Measurements from ENCODE around the gene DIP2B. TPM values are rescaled to one million over a fixed set of nuclear protein-coding genes. Genes with fewer than 3 reads are reported as not detected.

DIP2B gene
- total RNA-seq, 6 donors from 2014 or later = 26.1 to 54.5 (median 29.4) TPM

- no peak overlapping the region for H3K27ac ChIP-seq
- no peaks in the 10 kb centered on the region for H3K9me3 ChIP-seq
- DNase-seq (no peak), ATAC-seq (ENCODE audit: low FRiP score in 2 of 2) (no peak)
- no peak overlapping the region for H3K4me3 ChIP-seq
- TF ChIP-seq CTCF (IDR thresholded peaks at IDR 0.05) (no peak), EP300 (IDR thresholded peaks at IDR 0.05) (no peak), POLR2AphosphoS5 (IDR thresholded peaks at IDR 0.05) (no peak), POLR2A (IDR thresholded peaks at IDR 0.05) (no peak)
- peaks cover 0 to 4% (median 2%) of the 10 kb centered on the region in 4 donors for H3K36me3 ChIP-seq
- peaks cover 0 to 8% (median 0%) of the 10 kb centered on the region in 4 donors for H3K4me1 ChIP-seq
- 77 to 83% methylated on average over 5 of the region's 5 CpGs for WGBS, 2 donors
- H3K27me3 ChIP-seq = no peaks in the 10 kb centered on the region
These were observed 160.4 kb downstream of the DIP2B start for GRCh38 chr12:50665170-50665569.

- Histone ChIP-seq H3K9me3 (no peaks in the 10 kb centered on the region), H3K27ac (no peak overlapping the region), H3K27me3 (no peaks in the 10 kb centered on the region), H3K4me3 (no peak overlapping the region), H3K36me3 (peaks cover 0 to 4% (median under 1%) of the 10 kb centered on the region in 4 donors), H3K4me1 (peaks cover 0 to 7% (median 0%) of the 10 kb centered on the region in 4 donors)
- ATAC-seq (ENCODE audit: low FRiP score in 2 of 2) (no peak), DNase-seq (no peak)
- WGBS, 2 donors = 80 to 85% methylated on average over 1 of the region's 1 CpG
- TF ChIP-seq POLR2A (IDR thresholded peaks at IDR 0.05) (no peak), POLR2AphosphoS5 (IDR thresholded peaks at IDR 0.05) (no peak), EP300 (IDR thresholded peaks at IDR 0.05) (no peak), CTCF (IDR thresholded peaks at IDR 0.05) (no peak)
These were observed 160.8 kb downstream of the DIP2B start for GRCh38 chr12:50665609-50666008.

- Histone ChIP-seq H3K27ac (no peak overlapping the region), H3K36me3 (peaks cover 0 to 6% (median 2%) of the 10 kb centered on the region in 4 donors), H3K4me1 (peaks cover 0 to 7% (median 0%) of the 10 kb centered on the region in 4 donors), H3K4me3 (no peak overlapping the region), H3K27me3 (no peaks in the 10 kb centered on the region), H3K9me3 (no peaks in the 10 kb centered on the region)
- TF ChIP-seq EP300 (IDR thresholded peaks at IDR 0.05) (no peak), POLR2A (IDR thresholded peaks at IDR 0.05) (no peak), CTCF (IDR thresholded peaks at IDR 0.05) (no peak), POLR2AphosphoS5 (IDR thresholded peaks at IDR 0.05) (no peak)
- WGBS, 2 donors = 100% methylated on average over 1 of the region's 1 CpG
- DNase-seq (no peak), ATAC-seq (ENCODE audit: low FRiP score in 2 of 2) (no peak)
These were observed 161.2 kb downstream of the DIP2B start for GRCh38 chr12:50666023-50666422.

GRCh38 chr12:50672158-50672557 lies 167.4 kb downstream of the DIP2B start:
- ATAC-seq (ENCODE audit: low FRiP score in 2 of 2) = no peak
- H3K9me3 ChIP-seq = no peaks in the 10 kb centered on the region
- H3K4me3 ChIP-seq = no peak overlapping the region
- DNase-seq = no peak
- H3K4me1 ChIP-seq = no peaks in the 10 kb centered on the region
- H3K27ac ChIP-seq = no peak overlapping the region
- H3K36me3 ChIP-seq = peaks cover 6 to 41% (median 18%) of the 10 kb centered on the region in 4 donors
- TF ChIP-seq CTCF (IDR thresholded peaks at IDR 0.05) (no peak), POLR2A (IDR thresholded peaks at IDR 0.05) (no peak), EP300 (IDR thresholded peaks at IDR 0.05) (no peak), POLR2AphosphoS5 (IDR thresholded peaks at IDR 0.05) (no peak)
- H3K27me3 ChIP-seq = no peaks in the 10 kb centered on the region
- WGBS, 2 donors = 80 to 86% methylated on average over 3 of the region's 3 CpGs

GRCh38 chr12:50676756-50677155 lies 172.0 kb downstream of the DIP2B start:
- Histone ChIP-seq H3K27me3 (no peaks in the 10 kb centered on the region), H3K4me3 (no peak overlapping the region), H3K4me1 (no peaks in the 10 kb centered on the region), H3K27ac (no peak overlapping the region), H3K36me3 (peaks cover 6 to 71% (median 19%) of the 10 kb centered on the region in 4 donors), H3K9me3 (no peaks in the 10 kb centered on the region)
- ATAC-seq (ENCODE audit: low FRiP score in 2 of 2) (no peak), DNase-seq (no peak)
- TF ChIP-seq POLR2AphosphoS5 (IDR thresholded peaks at IDR 0.05) (no peak), EP300 (IDR thresholded peaks at IDR 0.05) (no peak), POLR2A (IDR thresholded peaks at IDR 0.05) (no peak), CTCF (IDR thresholded peaks at IDR 0.05) (no peak)
- 89 to 91% methylated on average over 4 of the region's 4 CpGs for WGBS, 2 donors

Measured in upper lobe of left lung (tissue), 6 donors.